CD4-positive, alpha-beta T cell treated with Interleukin-4 for 4 hours (primary cell): ENCODE measurements around the gene ARHGEF5.
"Not testable (repeated sequence)": the region's sequence is repeated elsewhere in the genome, so short reads cannot be mapped to it uniquely, and the experiment has no call there.

Experiments used
- DNase-seq: peaks from one replicate; pipeline ENCODE4 v3.0.0-alpha.2; 2020

ARHGEF5 gene

DNA sequence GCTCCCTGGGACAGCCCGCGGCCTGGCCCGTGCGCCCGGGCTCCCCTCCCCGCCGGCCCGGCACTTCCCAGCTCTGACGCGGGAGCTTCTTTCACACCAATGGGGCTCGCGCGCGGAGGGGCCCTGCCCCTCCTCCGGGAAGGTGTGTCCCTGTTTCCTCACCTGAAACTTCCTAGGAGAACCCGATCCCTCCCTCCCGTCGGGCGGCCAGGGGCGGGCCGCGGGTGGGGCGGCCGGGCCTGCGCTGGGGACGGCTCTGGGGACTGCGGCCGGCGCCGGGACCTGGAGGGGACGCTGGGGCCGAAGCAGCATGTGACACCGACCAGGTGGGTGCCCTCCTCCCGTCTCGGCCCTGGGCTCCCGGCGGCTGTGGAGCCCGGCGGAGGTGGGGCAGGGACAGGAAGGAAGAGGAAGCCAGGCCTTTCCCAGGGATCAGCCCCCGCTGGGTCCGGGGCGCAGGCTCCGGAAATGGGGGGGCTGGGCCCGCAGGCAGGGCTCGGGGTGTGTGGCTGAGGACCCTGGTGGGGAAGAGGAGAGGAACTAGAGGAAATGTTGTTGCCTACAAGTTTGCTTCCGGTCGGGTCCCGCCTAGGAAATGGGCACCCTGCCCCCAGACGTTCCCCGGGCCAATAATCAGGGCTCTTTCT, at the start of gene ARHGEF5:
Gene ARHGEF5 (plus strand): TSS at position 227 of the 647 bp plus-strand sequence. CDS start 7,268 bp downstream, outside the sequence.
- DNase-seq = not testable (repeated sequence)

DNA sequence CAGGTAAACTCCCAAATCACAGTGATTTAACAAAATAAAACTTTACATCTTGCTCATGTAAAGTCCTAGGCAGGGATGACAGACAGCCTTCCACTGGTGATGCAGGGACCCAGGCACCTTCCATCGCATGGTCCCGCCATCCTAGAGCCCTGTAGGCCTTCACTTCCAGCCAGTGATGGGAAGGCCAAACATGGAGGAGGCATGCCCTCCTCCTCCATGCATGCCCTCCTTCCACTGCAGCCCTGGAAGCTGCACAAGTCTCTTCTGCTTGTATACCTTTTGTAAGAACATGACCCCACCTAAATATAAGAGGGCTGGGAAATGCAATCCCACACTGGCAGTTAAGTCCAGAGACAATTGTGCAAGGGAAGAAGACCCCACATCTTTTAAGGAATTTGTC, 45.5 kb upstream of the ARHGEF5 start:
- DNase-seq = not testable (repeated sequence)

DNA sequence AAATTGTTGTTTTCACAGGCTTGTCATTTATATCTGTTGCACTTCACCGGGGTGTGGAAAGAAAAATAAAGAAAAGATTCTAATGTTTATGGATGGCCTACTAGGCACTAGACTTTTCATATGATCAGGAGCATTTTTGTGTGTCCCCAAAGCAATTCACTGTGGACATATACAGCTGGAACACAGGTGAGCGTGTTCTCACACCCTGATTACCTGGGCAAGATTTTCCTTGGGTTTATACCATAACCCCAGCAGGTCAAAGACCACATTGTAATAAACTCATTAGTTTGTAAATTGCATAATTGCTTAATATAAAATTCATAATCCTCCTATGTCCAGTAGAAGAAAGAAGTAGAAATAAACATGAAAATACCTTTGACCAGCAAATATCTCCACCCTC, 44.0 kb upstream of the ARHGEF5 start:
- DNase-seq = not testable (repeated sequence)

DNA sequence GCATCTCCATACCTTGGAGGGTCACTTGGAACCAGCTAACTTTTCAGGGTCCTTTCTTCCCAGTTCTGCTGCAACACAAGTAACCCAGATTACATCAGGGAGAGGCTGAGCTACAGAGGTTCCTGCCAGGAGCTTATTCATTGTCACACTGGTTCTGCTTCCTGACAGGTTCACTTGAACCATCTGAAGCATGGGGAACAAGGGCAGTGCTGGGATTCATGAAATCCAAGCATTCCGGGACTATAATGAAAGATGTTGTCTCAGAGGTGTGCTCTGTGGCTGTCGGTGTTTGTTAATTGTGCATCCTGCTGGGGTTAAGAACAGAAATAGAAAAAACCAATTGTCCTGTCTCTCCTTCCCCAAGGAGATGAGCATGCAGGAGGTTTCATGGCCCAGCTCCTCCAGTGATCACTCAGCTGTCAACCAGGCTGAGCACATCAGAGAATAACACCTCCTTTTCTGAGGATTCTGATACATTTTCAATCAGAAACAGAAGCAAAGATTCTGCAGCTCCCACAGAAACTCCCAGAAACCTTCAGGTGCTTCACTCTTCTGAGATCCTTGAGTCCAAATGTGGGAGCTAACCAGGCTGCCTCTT, 43.2 kb upstream of the ARHGEF5 start, which contains the start of gene OR2A1:
Gene OR2A1 (plus strand): TSS at position 548 of the 598 bp plus-strand sequence. CDS start 5,706 bp downstream, outside the sequence.
- DNase-seq = not testable (repeated sequence)

DNA sequence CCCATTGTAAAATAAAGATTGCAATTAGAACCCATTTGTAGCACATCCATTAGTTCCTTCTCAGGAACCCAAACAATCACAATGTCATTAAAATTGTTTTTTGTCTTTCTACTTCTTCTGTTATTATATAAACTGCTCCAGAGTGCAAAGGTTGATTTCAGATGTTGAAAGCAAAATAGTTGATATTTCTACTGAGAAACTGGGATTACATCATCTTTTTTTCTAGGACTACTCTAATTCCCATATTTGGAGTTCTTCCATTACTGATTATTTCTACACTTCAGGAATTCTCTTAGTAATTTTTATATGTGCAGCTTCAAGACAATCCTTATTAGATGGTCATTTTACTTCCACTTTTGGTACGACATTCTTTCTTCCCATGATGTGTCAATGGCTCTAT, 37.7 kb upstream of the ARHGEF5 start:
- not testable (repeated sequence) for DNase-seq

GRCh38 chr7:144319547-144319946, 35.7 kb upstream of the ARHGEF5 start:
- not testable (repeated sequence) for DNase-seq

- not testable (repeated sequence) for DNase-seq
These were observed 33.5 kb upstream of the ARHGEF5 start for GRCh38 chr7:144321677-144322206.

- DNase-seq = not testable (repeated sequence)
These were observed 31.8 kb upstream of the ARHGEF5 start for GRCh38 chr7:144323359-144323758.

GRCh38 chr7:144325868-144326267, 29.3 kb upstream of the ARHGEF5 start:
- not testable (repeated sequence) for DNase-seq

- not testable (repeated sequence) for DNase-seq
These were observed 25.2 kb upstream of the ARHGEF5 start for GRCh38 chr7:144330044-144330443.

DNA sequence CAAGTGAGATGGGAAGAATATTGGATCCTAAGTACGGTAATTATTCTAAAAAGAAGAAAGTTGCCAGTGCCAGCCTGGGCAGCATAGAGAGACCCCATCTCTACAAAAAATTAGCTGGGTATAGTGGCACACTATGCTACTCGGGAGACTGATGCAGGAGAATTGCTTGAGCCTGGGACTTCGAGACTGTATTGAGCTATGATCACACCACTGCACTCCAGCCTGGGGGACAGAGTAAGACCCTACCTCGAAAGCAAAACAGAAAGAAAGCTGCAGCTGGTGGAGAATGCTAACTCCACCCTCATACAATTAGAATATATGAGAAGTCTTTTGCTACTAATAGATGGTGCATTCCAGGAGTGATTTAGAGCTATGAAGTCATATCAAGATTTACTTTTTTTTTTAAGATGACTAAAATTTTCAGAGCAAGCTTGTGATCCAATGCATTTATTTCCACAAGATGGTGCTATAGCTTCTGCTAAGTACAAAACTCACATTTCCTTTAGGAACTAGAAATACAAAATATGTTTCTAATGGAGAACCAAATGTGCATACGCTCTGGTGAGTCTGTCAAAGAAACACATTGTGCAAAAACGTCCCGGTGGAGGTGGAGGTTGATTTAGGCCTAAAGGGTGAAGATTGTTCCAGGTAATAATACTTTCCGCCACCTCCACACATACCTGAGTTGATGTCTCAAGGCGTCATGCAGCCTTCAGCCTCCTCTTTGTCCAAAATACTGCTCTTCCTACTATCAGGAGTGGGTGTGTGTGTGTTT, 23.8 kb upstream of the ARHGEF5 start:
- DNase-seq = not testable (repeated sequence)

- not testable (repeated sequence) for DNase-seq
These were observed 23.3 kb upstream of the ARHGEF5 start for GRCh38 chr7:144331996-144332288.

GRCh38 chr7:144348625-144349024, 6.6 kb upstream of the ARHGEF5 start:
- not testable (repeated sequence) for DNase-seq

GRCh38 chr7:144351667-144352066, 3.5 kb upstream of the ARHGEF5 start:
- not testable (repeated sequence) for DNase-seq

DNA sequence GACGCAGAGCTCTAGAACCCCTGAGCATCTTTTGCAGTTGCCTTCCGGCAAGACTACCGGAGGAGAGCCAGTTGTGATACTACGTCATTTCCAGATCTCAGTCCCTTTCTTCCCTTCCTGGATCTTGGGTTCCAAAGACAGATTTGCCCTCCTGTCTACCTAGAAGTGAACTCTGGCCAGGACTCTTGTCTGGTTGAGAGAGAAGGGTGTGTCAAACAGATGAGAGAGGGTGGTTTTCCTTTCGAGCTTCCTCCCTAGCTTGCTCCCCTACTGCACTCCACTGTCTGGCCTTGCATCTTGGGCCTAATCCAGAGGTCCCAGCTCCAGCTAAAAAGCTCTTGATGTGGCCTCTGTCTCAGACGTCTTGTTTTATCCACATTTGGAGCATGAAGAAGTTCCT, 983 bp downstream of the ARHGEF5 start:
- not testable (repeated sequence) for DNase-seq

DNA sequence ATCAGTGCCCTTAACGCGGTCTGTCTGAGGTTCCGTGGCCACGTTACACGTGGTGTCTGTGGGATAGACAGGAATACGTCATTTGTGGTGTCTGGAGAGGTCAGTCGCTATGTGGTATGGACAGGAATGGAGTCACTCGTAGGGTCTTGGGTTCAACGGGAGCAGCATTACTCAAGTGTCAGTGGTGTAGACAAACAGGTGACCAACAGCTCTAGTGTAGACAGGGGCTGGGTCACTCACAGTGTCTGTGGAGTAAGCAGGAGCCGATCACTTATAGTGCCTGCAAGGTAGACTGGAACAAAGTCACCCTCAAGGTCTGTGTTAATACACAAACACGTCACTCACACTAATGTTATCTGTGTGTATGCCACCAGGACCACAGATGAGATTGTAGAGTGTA, 1.7 kb downstream of the ARHGEF5 start:
- DNase-seq = not testable (repeated sequence)

- DNase-seq = not testable (repeated sequence)
These were observed 6.9 kb downstream of the ARHGEF5 start for GRCh38 chr7:144362061-144362460.

DNA sequence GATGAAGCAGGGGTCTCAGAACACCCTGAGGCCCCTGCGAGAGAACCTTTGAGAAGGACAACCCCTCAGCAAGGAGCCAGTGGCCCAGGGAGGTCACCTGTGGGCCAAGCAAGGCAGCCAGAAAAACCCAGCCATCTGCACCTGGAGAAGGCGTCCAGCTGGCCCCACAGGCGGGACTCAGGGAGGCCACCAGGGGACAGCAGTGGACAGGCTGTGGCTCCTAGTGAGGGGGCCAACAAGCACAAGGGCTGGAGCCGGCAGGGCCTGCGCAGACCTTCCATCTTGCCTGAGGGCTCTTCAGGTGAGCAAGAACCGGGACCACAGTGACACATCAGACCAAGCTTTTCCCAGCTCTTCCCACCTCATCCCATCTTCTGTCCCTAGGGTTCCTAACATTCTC, 10.3 kb downstream of the ARHGEF5 start:
- not testable (repeated sequence) for DNase-seq

- not testable (repeated sequence) for DNase-seq
These were observed 12.0 kb downstream of the ARHGEF5 start for GRCh38 chr7:144367250-144367649.

DNA sequence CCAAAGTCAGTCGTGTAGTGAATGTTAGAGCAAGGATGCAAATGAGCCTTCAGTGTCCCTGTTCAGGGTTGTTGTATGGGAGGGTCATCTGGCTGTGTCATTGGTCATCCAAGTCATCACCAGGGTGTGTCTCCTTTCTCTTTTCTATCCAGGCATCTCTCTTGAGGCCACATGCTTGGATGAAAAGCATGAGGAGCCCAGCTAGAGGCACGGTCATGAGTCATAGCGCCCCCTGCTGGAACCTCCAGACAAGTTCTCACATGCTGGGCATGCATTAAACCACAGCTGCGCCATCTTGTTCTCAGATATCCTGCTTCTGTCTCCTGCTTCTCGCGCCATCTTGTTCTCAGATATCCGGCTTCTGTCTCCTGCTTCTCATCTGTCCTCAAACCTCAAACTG, 14.0 kb downstream of the ARHGEF5 start:
- not testable (repeated sequence) for DNase-seq

- no peak for DNase-seq
These were observed 23.4 kb downstream of the ARHGEF5 start for GRCh38 chr7:144378651-144379050.

GRCh38 chr7:144379776-144380384, 24.7 kb downstream of the ARHGEF5 start:
- DNase-seq = no peak

DNA sequence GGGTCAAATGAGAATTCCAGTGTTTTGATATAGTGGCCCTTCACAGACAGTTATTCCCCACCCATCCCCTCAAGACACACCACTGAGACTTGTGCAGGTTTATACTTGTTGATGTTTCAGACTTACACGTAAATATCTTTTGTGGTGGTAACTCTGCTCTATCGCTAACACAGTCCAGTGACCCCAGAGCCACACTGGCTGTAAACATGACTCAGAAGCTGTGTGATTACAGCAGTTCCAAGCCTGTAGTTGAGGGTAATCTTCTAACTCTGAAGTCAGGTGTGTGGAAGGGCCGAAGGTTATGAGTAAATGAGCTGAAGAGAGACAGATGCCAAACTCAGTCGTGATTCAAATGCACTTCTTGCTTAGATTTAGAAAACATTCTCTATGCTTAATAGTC, 28.9 kb downstream of the ARHGEF5 start:
- DNase-seq = no peak
